PC-9 (cell line): ENCODE results near the gene COL1A2.

ENCODE experiments used
- EZH2 ChIP-seq: fragments of 200-600 bp; sonication (generic); IDR thresholded peaks from 2 replicates; pipeline ENCODE4 v1.8.0; 2017; ENCODE audit warnings: antibody characterized with exemption, low read depth
- TF ChIP-seq, protein P1 (sequence below): fragments of 200-600 bp; sonication (generic); conservative IDR thresholded peaks from 2 replicates; pipeline ENCODE4 v1.6.1; 2017; ENCODE audit warnings: mixed run types, antibody characterized with exemption, mild to moderate bottlenecking, moderate library complexity

DNA sequence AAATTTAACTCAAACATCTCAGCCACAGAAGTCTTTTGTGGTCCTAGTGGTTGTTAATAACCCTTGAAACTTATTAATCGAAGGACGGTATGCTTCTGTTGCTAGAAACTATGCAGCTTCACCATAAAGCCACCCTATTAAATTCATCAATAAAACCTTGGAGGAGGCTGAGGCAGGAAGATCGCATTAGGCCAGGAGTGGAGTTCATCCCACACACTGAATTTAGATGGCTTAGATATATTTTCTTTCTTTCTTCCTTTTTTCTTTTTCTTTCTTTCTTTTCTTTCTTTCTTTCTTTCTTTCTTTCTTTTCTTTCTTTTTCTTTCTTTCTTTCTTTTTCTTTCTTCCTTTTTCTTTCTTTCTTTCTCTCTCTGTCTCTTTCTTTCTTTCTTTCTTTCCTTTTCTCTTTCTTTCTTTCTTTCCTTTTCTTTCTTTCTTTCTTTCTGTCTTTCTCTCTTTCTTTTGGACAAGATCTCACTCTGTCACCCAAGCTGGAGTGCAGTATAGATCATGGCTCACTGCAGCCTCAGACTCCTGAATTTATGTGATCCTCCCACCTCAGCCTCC, 84.0 kb downstream of the COL1A2 start:
- TF ChIP-seq, protein P1, sequence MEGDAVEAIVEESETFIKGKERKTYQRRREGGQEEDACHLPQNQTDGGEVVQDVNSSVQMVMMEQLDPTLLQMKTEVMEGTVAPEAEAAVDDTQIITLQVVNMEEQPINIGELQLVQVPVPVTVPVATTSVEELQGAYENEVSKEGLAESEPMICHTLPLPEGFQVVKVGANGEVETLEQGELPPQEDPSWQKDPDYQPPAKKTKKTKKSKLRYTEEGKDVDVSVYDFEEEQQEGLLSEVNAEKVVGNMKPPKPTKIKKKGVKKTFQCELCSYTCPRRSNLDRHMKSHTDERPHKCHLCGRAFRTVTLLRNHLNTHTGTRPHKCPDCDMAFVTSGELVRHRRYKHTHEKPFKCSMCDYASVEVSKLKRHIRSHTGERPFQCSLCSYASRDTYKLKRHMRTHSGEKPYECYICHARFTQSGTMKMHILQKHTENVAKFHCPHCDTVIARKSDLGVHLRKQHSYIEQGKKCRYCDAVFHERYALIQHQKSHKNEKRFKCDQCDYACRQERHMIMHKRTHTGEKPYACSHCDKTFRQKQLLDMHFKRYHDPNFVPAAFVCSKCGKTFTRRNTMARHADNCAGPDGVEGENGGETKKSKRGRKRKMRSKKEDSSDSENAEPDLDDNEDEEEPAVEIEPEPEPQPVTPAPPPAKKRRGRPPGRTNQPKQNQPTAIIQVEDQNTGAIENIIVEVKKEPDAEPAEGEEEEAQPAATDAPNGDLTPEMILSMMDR: no peak
- TF ChIP-seq EZH2: no peak
